CD4-positive, alpha-beta T cell treated with Interleukin-15 for 1 hour (primary cell): ENCODE results near the gene PPP2R5B.

Experiments used
- DNase-seq: peaks from one replicate; pipeline ENCODE4 v3.0.0-alpha.2; 2020

PPP2R5B gene

GRCh38 chr11:64923944-64924909, at the start of gene PPP2R5B:
PPP2R5B (plus strand) TSS chr11:64924689; CDS start chr11:64925735, 1,046 bp downstream.
- peak; percentile 92 for DNase-seq

- no peak for DNase-seq
Measured at GRCh38 chr11:64875369-64876228, 48.9 kb upstream of the PPP2R5B start.

- DNase-seq: no peak
Measured at GRCh38 chr11:64876229-64876750, 48.2 kb upstream of the PPP2R5B start.

GRCh38 chr11:64876835-64877341, 47.6 kb upstream of the PPP2R5B start:
- DNase-seq: no peak

- peak; percentile 41 for DNase-seq
Measured at GRCh38 chr11:64877390-64878222, 46.9 kb upstream of the PPP2R5B start.

- no peak for DNase-seq
Measured at GRCh38 chr11:64878223-64878493, 46.3 kb upstream of the PPP2R5B start.

- peak; percentile 100 for DNase-seq
Measured at GRCh38 chr11:64878494-64879243, 45.8 kb upstream of the PPP2R5B start, which contains the start of gene EHD1. EHD1 (minus strand) TSS chr11:64878621; CDS start chr11:64878464, 157 bp downstream.

GRCh38 chr11:64879244-64879900, 45.1 kb upstream of the PPP2R5B start:
- peak; percentile 66 for DNase-seq

GRCh38 chr11:64880240-64881001, 44.1 kb upstream of the PPP2R5B start:
- no peak for DNase-seq

GRCh38 chr11:64881476-64881875, 43.0 kb upstream of the PPP2R5B start:
- DNase-seq: no peak

GRCh38 chr11:64882243-64882642, 42.2 kb upstream of the PPP2R5B start:
- no peak for DNase-seq

GRCh38 chr11:64883575-64883974, 40.9 kb upstream of the PPP2R5B start:
- no peak for DNase-seq

- DNase-seq: no peak
Measured at GRCh38 chr11:64884019-64884418, 40.5 kb upstream of the PPP2R5B start.

GRCh38 chr11:64885367-64886286, 38.9 kb upstream of the PPP2R5B start:
- DNase-seq: peak; percentile 62

GRCh38 chr11:64887234-64887756, 37.2 kb upstream of the PPP2R5B start:
- no peak for DNase-seq

- DNase-seq: peak; percentile 81
Measured at GRCh38 chr11:64887757-64888405, 36.6 kb upstream of the PPP2R5B start.

- DNase-seq: no peak
Measured at GRCh38 chr11:64888406-64888728, 36.1 kb upstream of the PPP2R5B start.
